GM21576 (cell line): ENCODE data around the gene CSH2.
A peak's percentile ranks its signal among the peaks of the same experiment; 100 is the strongest.

Experiments used
- ATAC-seq: cut with Tn5 transposase; IDR thresholded peaks from one replicate; pipeline ENCODE4 v1.9.1; 2021; ENCODE audit warnings: mild to moderate bottlenecking, moderate library complexity; ENCODE audit not compliant: unreplicated experiment

CSH2 gene

GRCh38 chr17:63835167-63835720 lies 38.2 kb downstream of the CSH2 start:
- ATAC-seq = no peak

DNA sequence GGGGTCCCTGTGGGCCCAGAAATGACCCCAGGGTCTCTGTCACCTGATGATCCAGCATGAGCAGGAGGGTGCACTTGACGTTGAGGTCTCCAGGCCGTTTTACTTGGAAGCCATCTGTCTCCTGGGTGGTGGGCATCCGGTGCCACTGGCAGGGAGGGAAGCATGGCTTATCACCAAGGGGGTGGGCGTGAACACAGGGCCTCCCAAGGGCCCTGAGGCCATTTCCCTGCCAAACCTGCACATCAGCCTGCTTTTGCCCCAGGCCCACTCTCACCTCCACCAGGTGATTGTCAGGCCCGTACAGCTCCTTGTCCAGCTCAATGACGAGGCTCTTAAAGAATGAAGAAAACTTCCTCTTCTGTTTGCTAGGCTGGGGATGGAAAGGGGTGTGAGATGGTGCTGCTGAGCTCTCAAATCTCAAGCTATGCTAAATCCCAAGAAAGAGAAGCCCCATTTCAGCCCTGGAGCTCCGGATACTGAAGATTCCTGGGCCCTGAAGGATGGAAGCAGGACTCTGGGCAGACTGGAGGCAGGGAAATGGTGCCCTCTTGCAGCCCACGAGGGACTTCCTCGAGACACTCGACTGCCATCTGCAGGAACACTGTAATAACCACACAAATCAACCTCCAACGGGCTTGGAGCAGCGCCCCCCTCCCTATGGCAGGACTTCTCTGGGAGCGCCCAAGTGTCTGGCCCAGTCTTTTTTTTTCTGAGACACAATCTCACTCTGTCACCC lies 38.9 kb downstream of the CSH2 start:
- peak; percentile 55 for ATAC-seq

DNA sequence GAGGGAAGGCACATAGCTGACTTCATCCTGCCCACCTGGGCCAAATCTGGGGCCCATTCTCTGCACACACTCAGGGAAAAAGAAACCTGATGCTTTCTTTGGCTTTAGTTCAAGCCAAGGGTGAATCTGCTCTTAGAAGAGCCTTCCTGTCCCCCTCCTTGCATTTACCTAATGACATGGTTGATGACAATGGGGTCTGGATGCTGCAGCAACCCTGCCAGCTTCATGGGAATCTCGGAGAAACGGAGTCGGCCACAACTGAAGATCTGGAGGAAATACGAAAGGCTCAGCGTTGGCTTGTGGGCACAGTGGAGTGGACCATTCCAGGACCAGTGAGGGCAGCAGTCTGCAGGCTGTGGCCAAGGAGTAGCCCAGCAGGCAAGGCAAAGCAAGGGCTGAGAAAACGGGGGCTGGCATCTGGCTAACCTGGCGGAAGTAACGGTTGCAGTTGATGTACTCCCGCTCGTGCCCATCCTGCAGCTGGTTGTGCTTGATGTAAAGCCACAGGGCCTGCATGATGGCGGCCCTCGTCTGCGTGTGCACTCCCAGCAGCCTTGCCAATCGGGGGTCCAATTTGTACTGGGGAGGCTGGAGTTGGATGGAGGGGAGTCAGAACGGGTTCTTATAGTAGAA lies 39.6 kb downstream of the CSH2 start:
- no peak for ATAC-seq

DNA sequence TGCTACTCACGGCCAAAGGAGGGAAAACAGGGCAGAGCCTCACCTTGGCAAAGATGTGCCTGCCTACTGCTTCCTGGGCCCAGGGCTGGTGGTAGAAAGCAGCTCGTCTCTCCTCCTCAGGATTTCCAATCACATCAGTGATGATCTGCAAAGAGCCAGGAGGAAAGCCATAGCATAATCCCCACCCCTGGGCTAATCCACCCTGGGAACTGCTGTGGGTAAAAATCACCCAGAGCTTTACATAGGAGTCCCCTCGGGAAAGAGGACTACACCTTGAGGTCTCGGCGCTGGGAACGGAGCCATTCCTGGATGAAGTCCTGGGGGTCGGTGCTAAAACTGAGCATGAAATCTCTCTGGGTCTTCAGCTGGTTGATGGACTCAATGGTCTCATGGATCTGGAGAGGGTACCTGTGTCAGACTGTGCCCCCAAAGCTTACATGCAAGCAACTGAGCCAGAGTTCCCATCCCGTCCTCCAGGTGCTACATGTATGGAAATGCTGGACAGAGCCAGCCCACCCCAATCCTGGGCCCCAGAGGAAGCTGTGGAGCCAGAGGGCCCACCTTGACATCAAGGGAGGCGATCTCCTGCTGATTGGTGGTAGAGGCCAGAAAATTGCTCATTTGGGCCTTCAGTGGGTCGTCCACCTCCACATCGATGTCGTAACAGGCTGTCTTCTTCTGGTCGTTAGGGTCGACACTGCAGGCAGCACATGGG lies 40.3 kb downstream of the CSH2 start:
- ATAC-seq = no peak

DNA sequence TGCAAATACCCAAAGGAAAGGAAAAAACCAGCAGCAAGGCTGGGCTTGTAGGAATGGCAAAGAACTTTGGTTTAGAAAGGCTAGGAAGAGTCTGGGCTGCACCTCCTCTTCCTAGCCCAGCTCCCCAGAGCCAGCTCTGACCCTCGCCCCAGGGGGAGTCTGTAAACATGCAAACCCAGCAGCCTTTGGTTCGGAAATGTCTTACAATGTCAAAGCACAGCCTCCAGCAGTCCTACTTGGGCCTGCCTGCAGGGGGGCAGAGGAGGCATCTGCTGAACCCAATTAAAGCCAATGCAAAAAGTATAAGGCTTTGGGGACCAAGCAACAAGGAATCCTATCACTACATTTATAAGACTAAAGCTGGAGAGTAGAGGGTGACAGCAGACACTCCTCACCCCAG lies 41.0 kb downstream of the CSH2 start:
- no peak for ATAC-seq

DNA sequence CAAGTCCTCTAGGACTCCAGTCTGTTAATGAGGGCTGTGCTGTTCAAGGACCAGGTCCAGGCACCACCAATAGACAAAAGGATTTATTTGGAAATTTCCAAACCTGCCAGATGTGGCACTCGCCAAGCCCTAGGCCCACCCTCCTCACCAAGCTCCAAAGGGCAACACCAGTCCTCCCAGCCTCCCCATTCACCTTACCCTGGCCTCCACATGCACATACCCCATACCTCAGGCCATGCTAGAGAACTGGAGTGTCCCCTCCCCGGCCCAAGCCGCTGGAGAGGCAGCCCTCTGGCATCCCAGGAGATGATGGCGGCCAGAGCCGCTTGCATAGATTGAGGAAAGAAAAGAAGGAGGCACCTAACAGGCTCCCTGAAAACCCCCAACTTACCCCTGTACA lies 41.5 kb downstream of the CSH2 start:
- ATAC-seq = no peak

DNA sequence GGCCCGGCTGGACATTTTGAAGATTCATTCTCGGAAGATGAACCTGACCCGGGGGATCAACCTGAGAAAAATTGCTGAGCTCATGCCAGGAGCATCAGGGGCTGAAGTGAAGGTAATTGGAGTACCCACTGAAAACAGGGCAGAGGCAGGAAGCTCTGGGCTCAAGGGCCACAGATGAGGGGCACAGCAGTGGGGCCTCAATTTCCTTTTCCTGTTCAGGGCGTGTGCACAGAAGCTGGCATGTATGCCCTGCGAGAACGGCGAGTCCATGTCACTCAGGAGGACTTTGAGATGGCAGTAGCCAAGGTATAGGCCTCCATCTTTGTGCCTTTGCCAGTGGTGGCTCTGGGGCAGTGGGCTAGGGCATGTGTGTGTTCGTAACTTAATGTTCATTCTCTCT lies 42.0 kb downstream of the CSH2 start:
- no peak for ATAC-seq

GRCh38 chr17:63830904-63831491 lies 42.5 kb downstream of the CSH2 start:
- no peak for ATAC-seq

DNA sequence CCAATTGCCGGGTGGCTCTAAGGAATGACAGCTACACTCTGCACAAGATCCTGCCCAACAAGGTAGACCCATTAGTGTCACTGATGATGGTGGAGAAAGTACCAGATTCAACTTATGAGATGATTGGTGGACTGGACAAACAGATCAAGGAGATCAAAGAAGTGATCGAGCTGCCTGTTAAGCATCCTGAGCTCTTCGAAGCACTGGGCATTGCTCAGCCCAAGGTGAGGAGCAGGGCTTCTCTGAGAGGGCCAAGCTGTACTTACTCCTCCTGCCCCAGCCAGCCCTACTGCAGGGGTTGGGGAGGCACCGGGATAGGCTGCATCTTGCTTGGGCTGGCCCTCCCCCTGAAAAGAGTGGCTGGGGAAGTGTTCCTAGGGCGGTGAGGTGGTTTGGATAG lies 43.2 kb downstream of the CSH2 start:
- ATAC-seq = no peak

DNA sequence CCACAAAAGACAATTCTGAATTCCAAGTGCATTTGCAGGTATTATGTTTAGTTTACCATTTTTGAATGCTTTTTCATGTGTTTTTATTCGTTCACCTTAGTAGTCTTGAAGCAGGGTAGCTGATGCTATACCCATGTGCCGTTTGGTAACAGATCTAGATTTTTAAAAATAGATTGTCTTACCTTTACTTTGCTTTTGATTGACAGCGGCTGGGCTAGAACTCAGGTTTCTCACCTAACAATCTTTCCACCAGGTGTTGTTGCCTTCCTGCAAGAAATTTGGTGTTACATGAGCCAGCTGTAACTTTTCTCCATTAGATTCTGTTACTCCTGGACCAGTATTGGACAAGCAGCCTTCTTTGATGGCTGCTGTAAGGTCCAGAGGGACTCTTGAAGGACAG lies 44.5 kb downstream of the CSH2 start:
- no peak for ATAC-seq

- no peak for ATAC-seq
These were observed 45.7 kb downstream of the CSH2 start for GRCh38 chr17:63827801-63828221.

- peak; percentile 84 for ATAC-seq
These were observed 46.3 kb downstream of the CSH2 start, which contains the start of the genes FTSJ3 and PSMC5 for GRCh38 chr17:63827002-63827800. Gene FTSJ3, minus strand, starts transcription at chr17:63827663. Its CDS starts 761 bp downstream, at chr17:63826902. Gene PSMC5, plus strand, starts transcription at chr17:63827431. Its CDS starts 60 bp downstream, at chr17:63827491.

GRCh38 chr17:63826468-63827001 lies 46.9 kb downstream of the CSH2 start:
- peak; percentile 6 for ATAC-seq

- ATAC-seq = no peak
These were observed 49.1 kb downstream of the CSH2 start for GRCh38 chr17:63824362-63824761.

- ATAC-seq = no peak
These were observed 49.7 kb downstream of the CSH2 start for GRCh38 chr17:63823659-63824331.

DNA sequence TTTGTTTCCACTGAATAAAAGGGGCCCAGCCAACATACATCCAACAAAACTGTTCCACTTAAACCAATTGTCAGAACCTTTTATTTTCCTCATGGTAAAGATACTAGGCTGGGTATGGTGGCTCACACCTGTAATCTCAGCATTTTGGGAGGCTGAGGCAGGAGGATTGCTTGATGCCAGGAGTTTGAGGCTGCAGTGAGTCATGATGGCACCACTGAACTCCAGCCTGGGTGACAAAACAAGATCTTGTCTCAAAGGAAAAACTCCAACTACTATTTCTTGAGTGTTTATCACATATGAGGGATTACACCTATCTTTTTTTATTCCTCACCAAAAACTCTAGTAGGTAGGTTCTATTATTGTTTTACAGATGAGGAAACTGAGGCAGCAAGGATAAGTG lies 50.9 kb downstream of the CSH2 start:
- ATAC-seq = no peak
